CD4-positive, alpha-beta T cell treated with Interleukin-2 at 100 ng/mL for 4 hours (primary cell): ENCODE data around the gene HIF3A.

Experiments
- DNase-seq: peaks from one replicate; pipeline ENCODE4 v3.0.0-alpha.2; 2020; ENCODE audit warnings: low spot score

The HIF3A gene

DNA sequence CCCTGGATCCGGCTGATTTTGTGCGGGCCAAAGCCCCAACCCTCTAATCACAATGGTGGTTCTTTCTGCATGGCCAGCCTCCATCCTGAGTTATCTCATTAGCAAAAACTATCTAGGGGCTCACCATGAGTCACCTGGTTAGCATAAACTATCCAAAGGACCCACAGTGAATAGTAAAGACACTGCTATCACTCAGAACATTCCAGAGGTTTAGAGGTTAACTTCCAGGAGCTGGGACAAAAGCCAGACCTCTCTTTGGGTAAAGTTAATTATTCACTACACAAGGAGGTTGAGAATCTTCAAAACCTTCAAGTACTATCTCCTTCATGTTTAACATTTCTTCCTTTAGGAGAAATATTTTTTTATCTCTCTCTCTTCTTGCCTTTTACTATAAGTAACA is 31.2 kb downstream of the HIF3A start:
- DNase-seq, result no peak

DNA sequence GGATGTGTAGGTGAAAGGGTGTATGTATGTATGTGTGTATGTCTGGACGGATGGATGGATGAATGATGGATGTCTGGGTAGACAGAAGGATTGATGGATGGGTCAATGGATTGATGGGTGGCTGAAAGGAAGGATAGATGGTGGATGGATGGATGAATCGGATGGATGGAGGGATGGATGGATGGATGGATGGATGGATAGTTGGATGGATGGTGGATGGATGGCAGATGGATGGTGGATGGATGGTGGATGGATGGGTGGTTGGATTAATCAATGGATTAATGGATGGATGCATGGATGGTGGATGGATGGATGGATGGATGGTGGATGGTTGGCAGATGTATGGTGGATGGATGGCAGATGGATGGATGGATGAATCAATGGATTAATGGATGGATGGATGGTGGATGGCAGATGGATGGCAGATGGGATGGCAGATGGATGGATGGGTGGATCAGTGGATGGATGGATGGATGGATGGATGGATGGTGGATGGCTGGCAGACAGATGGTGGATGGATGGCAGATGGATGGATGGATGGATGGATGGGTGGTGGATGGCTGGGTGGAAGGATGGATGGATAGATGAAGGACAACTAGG is 33.6 kb downstream of the HIF3A start:
- no peak for DNase-seq

GRCh38 chr19:46337487-46337886 is 40.6 kb downstream of the HIF3A start:
- no peak for DNase-seq

DNA sequence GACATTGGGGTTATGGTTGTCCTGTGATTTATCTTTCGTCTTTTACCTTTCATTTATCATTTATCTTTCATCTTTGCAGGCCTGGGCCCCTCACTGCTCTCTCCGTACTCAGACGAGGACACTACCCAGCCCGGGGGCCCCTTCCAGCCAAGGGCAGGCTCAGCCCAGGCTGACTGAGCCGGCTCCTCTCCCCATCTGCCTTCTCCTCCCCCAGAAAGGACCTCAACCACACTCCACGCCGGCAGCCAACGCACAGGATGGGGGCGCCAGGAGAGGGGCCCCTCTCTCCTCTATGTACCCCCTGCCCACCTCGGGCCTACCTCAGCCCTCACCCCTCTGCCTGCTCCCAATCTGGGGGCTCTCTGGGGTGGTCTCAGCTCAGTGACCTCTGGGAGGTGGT is 42.6 kb downstream of the HIF3A start:
- DNase-seq, result no peak

GRCh38 chr19:46340051-46340659 is 43.3 kb downstream of the HIF3A start:
- DNase-seq, result no peak

DNA sequence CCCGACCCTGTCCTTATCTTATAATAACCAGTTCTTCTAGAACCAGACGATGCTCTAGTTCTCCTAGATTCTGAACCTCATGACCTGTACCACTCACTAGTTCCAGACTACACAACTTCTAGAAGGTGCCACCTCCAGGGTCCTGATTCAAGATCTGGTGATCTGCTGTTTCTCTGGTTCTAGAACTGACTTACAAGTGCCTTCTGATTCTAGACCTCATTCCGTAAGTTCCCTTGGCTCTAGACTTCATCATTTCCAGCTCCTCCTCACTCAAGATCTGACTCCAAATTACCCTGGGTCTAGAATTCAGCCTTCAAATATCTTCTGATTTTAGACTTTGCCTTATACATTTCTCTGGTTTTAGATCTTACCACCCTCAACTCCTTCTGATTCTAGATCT is 45.1 kb downstream of the HIF3A start:
- DNase-seq, result no peak

GRCh38 chr19:46344363-46344762 is 47.5 kb downstream of the HIF3A start:
- no peak for DNase-seq

GRCh38 chr19:46345157-46345556 is 48.3 kb downstream of the HIF3A start:
- no peak for DNase-seq

DNA sequence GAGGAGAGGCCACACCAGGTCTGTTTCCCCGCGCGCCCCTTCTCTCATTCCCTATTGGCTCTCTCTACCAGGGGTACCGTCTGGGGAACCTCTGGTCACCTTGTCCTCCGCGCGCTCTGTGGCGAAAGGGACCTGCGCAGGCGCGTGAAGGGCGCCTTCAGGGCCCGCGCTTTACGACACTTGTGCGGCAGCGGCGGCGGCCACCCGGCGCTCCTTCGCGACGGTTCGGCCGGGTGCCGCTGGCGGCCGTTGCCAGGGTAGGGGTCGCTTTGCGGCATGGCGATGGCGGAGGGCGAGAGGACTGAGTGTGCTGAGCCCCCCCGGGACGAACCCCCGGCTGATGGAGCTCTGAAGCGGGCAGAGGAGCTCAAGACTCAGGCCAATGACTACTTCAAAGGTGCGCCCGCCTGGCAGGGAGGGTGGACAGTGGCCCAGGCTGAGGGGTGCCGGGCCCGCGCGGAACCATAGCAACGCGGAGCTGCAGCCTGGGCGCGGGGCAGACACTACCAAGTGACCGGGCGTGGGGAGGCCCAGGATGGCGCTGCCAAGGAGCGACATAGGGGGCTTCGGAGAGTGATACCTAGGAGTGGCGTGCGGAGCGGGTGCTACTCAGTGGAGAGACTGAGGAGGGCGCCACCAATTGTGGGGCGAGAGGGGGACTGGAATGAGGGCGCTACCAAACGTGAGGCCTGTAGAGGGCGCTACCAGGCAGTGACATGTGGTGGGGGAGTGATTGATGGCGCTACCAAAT is 50.2 kb downstream of the HIF3A start, which contains the start of gene PPP5C:
PPP5C (plus strand) TSS at position 267 of the 751 bp plus-strand sequence; CDS start at position 277, 10 bp downstream.
- peak; percentile 85 for DNase-seq

DNA sequence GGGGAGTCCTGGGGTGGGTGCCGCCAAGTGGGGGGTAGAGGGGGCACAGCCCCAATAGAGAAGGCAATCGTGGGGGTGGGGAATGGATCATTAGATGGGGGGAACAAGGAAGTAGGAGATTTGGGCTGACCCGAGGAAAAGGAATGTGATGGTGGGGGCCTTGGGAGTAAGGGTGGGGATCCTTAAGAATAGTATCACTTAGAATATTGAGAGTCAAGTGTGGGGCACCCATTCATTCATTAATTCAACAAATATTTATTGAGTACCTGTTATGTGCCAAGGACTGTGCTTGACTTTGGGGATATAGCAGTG is 50.7 kb downstream of the HIF3A start:
- no peak for DNase-seq

DNA sequence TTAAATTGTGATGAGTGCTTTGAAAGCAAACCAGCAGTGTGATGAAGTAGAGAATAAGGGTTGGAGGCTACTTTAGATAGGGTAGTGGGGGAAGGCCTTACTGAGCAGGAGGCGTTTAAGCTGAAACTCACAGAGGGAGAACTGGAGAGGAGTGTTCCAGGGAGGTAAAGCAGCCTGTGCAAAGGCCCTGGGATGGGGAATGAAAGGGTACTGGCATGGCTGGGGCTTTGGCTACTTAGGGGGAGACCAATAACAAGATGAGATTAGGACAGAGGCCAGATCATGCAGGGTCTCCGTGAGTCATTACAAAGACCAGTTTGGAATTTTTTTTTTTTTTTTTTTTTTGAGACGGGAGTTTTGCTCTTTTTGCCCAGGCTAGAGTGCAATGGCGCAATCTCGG is 51.1 kb downstream of the HIF3A start:
- DNase-seq, result no peak

DNA sequence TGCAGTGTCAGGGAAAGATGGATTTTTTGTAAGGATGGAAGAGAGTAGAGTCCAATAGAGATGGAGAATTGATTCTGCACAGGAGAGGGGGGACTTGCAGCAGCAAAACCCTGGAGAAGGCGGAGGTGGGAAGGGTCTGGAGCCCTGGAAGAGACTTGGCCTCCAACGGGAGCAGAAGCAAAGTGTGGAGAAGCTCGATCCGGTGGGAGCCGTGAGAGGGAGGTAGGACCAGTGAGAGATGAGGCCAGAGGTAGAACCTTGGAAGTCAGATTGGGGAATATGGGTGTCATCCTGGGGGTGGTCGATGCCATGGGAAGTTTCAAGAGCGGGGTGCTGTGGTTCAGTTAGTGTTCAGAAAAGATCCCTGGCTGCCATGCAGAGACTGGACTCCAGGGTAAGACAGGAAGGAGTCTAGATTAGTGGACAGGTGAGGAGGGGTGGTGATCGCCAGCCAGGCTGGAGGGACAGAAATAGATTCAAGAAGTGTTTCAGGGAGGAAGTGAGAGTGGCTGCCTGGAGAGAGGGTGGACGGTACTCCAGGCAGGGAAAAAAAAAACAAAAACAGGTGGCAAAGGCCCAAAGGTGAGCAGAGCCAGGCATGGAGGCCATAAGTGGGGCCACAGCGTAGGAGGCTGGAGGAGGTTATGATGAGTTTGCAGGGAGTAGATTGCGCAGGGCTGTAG is 52.6 kb downstream of the HIF3A start:
- no peak for DNase-seq

DNA sequence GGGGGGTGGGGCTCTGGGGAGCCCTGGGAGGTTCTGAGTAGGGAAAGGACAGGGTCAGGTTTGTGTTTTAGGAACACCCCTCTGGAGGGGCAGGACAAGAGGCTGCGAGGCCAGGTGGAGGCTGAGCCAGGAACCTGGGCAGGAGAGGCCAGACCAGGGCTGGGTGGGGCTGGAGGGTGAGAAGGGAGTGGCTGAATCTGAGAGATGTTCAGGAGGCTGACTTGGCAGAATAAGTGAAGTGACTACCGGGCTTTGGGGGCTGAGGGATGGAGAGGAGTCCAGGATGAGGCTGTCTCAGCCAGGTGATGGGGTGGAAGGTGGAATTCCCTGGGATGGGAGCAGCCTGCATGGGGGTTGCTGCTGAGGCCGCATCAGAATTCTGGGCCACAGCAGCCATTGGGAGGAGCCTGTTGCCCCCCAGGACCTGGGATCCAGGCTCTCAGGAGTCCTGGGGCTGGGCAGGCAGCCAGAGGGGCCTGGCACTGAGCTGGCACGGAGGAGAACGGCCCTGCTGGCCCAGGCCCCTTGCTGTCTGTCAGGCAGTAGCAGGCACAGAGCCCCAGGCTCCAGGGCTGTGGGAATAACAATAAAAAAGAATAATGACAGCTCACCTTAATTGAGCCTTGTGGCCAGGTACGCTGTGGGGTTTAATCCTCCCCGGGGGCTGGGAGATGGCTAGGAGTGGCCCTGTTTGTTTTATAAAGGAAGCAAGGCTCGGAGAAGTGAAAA is 53.4 kb downstream of the HIF3A start:
- DNase-seq, result no peak

- peak; percentile 20 for DNase-seq
Measured at GRCh38 chr19:46350758-46351159, 53.9 kb downstream of the HIF3A start.

- DNase-seq, result peak; percentile 32
Measured at GRCh38 chr19:46351241-46352041, 54.6 kb downstream of the HIF3A start.

DNA sequence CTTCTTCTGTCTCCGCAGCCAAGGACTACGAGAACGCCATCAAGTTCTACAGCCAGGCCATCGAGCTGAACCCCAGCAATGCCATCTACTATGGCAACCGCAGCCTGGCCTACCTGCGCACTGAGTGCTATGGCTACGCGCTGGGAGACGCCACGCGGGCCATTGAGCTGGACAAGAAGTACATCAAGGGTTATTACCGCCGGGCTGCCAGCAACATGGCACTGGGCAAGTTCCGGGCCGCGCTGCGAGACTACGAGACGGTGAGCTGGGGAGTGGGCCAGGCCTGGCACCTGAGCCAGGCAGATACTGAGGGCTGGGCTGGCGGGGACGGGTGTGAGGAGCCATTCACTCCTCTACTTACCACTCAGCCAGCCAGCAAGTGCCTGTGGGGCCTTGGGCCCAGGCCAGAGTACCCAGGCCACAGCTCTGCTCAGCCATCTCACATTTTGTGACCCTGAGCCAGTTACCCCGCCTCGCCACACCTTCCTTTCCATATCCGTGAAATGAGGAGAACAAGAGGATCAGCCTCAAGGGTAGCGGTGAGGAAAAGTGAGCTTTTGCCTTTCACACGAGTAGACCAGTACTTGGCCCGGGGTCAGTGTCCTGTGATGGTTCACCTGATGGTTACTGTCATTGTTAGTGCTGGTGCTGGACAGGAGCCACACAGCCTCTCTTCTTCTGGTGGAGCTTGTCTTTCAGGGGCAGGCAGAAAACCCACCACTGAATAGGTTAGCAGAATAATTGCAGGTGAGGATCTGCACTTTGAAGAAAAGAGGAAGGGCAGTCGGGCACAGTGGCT is 57.1 kb downstream of the HIF3A start:
- DNase-seq, result no peak

DNA sequence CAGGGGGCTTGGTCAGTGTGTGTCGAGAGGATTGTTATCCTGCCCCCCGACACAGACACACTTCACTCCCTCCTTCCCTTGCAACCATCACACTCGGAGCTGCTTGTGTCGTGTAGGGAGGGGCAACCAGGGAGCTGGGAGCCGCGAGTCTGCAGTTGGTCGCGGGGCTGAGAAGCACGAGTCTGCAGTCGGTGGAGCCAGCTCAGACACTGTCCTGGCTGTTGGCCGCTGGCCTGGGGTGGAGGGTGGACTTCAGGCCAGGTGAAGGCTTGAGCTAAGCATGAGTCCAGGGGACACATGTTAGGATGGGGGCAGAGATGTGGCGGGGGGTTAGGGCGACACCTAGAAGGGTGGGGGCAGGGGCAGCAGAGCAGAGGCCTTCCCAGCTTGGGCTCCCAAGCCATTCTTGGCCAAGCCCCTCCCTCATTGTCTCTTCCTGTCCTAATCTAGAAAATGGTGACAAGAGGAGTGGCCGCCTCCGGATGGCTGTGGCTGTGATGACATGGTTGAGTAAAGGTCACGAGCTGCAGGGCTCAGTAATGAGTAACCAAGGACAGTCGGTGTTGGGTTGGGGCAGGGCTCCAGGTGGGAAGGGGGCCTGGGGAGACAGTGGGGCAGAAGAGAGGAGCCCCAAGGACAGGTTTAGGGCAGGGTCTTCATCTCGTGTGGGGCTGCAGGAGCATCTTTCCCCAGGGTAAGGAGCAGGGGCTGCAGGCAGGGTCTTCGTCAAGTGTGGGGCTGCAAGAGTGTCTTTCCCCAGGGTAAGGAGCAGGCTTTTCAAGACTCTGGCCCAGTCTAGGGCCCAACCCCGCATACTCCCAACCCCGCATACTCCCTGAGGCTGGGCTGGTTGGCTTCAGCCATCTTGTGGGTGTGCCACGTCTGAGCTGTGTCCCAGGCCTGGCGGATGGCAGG is 58.6 kb downstream of the HIF3A start:
- DNase-seq, result no peak

- no peak for DNase-seq
Measured at GRCh38 chr19:46356149-46357055, 59.6 kb downstream of the HIF3A start.
